ENCODE results near the gene DCAF17. TPM values are rescaled to one million over a fixed set of nuclear protein-coding genes. Genes with fewer than 3 reads are reported as not detected.

The DCAF17 gene
- total and polyA plus RNA-seq, 2 donors (not counting 1 experiment from before 2014, with no cell fraction given), result 8.8 to 29.4 TPM

- no peak overlapping the region for H3K4me3 ChIP-seq (ENCODE audit: control extremely low read depth in 1 of 5, extremely low read depth in 1 of 5, insufficient read depth in 1 of 5, low read depth in 2 of 5, low read length in 4 of 5)
- H4K20me1 ChIP-seq (ENCODE audit: control insufficient read depth, insufficient read depth, low read length, poor library complexity, severe bottlenecking), result no peaks in the 10 kb centered on the region
- H3K4me2 ChIP-seq (replicated peaks; ENCODE audit: low read depth, low read length, poor library complexity, severe bottlenecking), result no peak overlapping the region
- no peak for DNase-seq
- H2AFZ ChIP-seq (ENCODE audit: insufficient read depth, low read depth, low read length, poor library complexity, severe bottlenecking), result no peak overlapping the region
- ATAC-seq (ENCODE audit: low read depth), result no peak
- H3K9me3 ChIP-seq (ENCODE audit: control extremely low read depth in 1 of 3, control insufficient read depth in 2 of 3, insufficient read depth in 1 of 3, low read length in 2 of 3), result no peaks in the 10 kb centered on the region
- ChIA-PET CTCF (no interaction called here), POLR2A (no interaction called here)
- H3K27me3 ChIP-seq (replicated peaks in 1 of 4; ENCODE audit: control extremely low read depth in 1 of 4, control insufficient read depth in 3 of 4, insufficient read depth in 4 of 4, low read length in 3 of 4), result no peaks in the 10 kb centered on the region
- no peak overlapping the region for H3K27ac ChIP-seq (ENCODE audit: low read length in 2 of 2)
- peaks cover 3 to 68% of the 10 kb centered on the region in 2 experiments for H3K36me3 ChIP-seq (replicated peaks in 1 of 2; ENCODE audit: control extremely low read depth in 1 of 2, control insufficient read depth in 1 of 2, extremely low read depth in 1 of 2, insufficient read depth in 2 of 2, low read length in 1 of 2)
- H3K9ac ChIP-seq (ENCODE audit: low read length), result no peak overlapping the region
- Mint-ChIP-seq H3K27ac (no peak overlapping the region), H3K4me1 (no peaks in the 10 kb centered on the region), H3K9me3 (ENCODE audit: insufficient read depth) (no peaks in the 10 kb centered on the region), H3K27me3 (no peaks in the 10 kb centered on the region), H3K4me3 (no peak overlapping the region)
- intact Hi-C loops (cut with micrococcal nuclease), result no loop called here
- no CpG with 5 or more reads among the region's 1 CpG for WGBS (ENCODE audit: insufficient coverage)
- no peaks in the 10 kb centered on the region for H3K4me1 ChIP-seq (ENCODE audit: control insufficient read depth in 2 of 2, insufficient read depth in 2 of 2, low read length in 2 of 2)
- no peaks in the 10 kb centered on the region for H3K79me2 ChIP-seq (ENCODE audit: control insufficient read depth, insufficient read depth, low read length)
- TF ChIP-seq CTCF (IDR thresholded peaks at IDR 0.05) (no peak), EZH2 (IDR thresholded peaks at IDR 0.05; ENCODE audit: borderline replicate concordance, insufficient read depth, low read depth, low read length, poor library complexity, severe bottlenecking) (no peak)
Measured at GRCh38 chr2:171478345-171478744, 44.3 kb downstream of the DCAF17 start.

DNA sequence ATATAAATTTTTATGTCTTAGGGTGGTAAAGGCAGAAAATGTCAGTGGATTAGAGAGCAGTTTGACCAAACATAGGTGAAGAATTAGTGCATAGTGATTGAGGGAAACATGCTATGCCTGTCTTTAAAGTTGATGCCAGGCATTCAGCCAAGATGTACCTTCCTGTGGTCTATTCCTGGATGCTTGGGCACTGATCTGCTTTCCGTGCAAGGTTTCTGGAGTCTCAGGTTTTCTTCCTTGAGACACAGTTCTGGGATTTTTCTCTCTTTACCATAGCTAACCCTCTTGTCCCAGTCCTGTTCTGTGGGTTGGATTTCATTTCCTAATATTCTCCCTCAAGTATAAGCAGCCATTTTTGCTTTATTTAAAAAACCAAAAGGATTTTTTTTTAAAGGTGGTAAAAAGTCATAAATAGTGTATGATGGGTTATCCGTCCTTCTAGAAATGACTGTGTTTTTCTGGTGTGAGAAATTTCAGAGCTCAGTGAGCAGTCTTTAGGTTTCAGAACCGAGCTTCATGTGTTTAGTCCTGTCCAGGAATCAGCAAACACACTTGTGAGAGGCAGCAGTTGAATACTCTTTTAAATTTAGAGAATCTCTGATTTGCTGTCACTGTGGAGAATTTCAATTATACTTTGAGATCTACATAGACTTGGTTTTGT, 45.3 kb downstream of the DCAF17 start:
- no peaks in the 10 kb centered on the region for H3K27me3 Mint-ChIP-seq
- intact Hi-C loops (cut with micrococcal nuclease), result no loop called here
- H3K27ac ChIP-seq (ENCODE audit: low read length in 2 of 2), result no peak overlapping the region
- ATAC-seq (ENCODE audit: low read depth) (no peak), DNase-seq (no peak)
- H3K79me2 ChIP-seq (ENCODE audit: control insufficient read depth, insufficient read depth, low read length), result no peaks in the 10 kb centered on the region
- WGBS (ENCODE audit: insufficient coverage), result 90% methylated on average over 2 of the region's 3 CpGs
- H3K4me2 ChIP-seq (replicated peaks; ENCODE audit: low read depth, low read length, poor library complexity, severe bottlenecking), result no peak overlapping the region
- H3K9me3 ChIP-seq (ENCODE audit: control extremely low read depth in 1 of 3, control insufficient read depth in 2 of 3, insufficient read depth in 1 of 3, low read length in 2 of 3), result no peaks in the 10 kb centered on the region
- no peaks in the 10 kb centered on the region for H3K9me3 Mint-ChIP-seq (ENCODE audit: insufficient read depth)
- H4K20me1 ChIP-seq (ENCODE audit: control insufficient read depth, insufficient read depth, low read length, poor library complexity, severe bottlenecking), result no peaks in the 10 kb centered on the region
- peaks cover 3 to 65% of the 10 kb centered on the region in 2 experiments for H3K36me3 ChIP-seq (replicated peaks in 1 of 2; ENCODE audit: control extremely low read depth in 1 of 2, control insufficient read depth in 1 of 2, extremely low read depth in 1 of 2, insufficient read depth in 2 of 2, low read length in 1 of 2)
- no peaks in the 10 kb centered on the region for H3K27me3 ChIP-seq (replicated peaks in 1 of 4; ENCODE audit: control extremely low read depth in 1 of 4, control insufficient read depth in 3 of 4, insufficient read depth in 4 of 4, low read length in 3 of 4)
- CTCF ChIA-PET, result interaction anchor here (0.6 kb wide), 1 partner anchor 383 kb away, joined by 3 read pairs; no protein-coding TSS in a partner anchor
- H3K4me1 Mint-ChIP-seq, result no peaks in the 10 kb centered on the region
- H2AFZ ChIP-seq (ENCODE audit: insufficient read depth, low read depth, low read length, poor library complexity, severe bottlenecking), result no peak overlapping the region
- TF ChIP-seq EZH2 (IDR thresholded peaks at IDR 0.05; ENCODE audit: borderline replicate concordance, insufficient read depth, low read depth, low read length, poor library complexity, severe bottlenecking), result no peak
- TF ChIP-seq CTCF (IDR thresholded peaks at IDR 0.05), result no peak
- no peak overlapping the region for H3K9ac ChIP-seq (ENCODE audit: low read length)
- H3K4me3 ChIP-seq (ENCODE audit: control extremely low read depth in 1 of 5, extremely low read depth in 1 of 5, insufficient read depth in 1 of 5, low read depth in 2 of 5, low read length in 4 of 5), result no peak overlapping the region
- H3K4me3 Mint-ChIP-seq, result no peak overlapping the region
- H3K27ac Mint-ChIP-seq, result no peak overlapping the region
- H3K4me1 ChIP-seq (ENCODE audit: control insufficient read depth in 2 of 2, insufficient read depth in 2 of 2, low read length in 2 of 2), result no peaks in the 10 kb centered on the region
- POLR2A ChIA-PET, result no interaction called here
